IMR-90 (cell line): ENCODE measurements around the gene DACT2. TPM values are rescaled to one million over a fixed set of nuclear protein-coding genes. Genes with fewer than 3 reads are reported as not detected.

ENCODE experiments used
- ATAC-seq: fragments of 200-7000 bp; cut with Tn5 transposase; 2 replicates; pipeline ENCODE4 v1.9.1; 2020; ENCODE audit warnings: low read depth, mild to moderate bottlenecking, moderate library complexity
- BruUV-seq: library from RNA; stranded (reverse); fragments of 400-500 nt; replicated peaks from 2 replicates; lab custom pipeline; 2021; lab: Mats Ljungman, UMichigan
- CTCF ChIA-PET: fragments of 300-600 bp; formaldehyde crosslinking; extraction: SDS; loops from one replicate; lab custom pipeline; 2021; ENCODE audit warnings: antibody characterized with exemption; lab: Yijun Ruan, JAX
- POLR2A ChIA-PET: fragments of 300-600 bp; sonication (Branson Sonifier 250); formaldehyde crosslinking; loops from one replicate; lab custom pipeline; 2022; ENCODE audit warnings: antibody characterized with exemption; ENCODE audit not compliant: unreplicated experiment; lab: Charles Lee
- DNase-seq: peaks from one replicate; pipeline ENCODE4 v3.0.0; 2013
- H2AFZ ChIP-seq: replicated peaks from 2 replicates; pipeline ENCODE3; 2013; ENCODE audit warnings: low read length, mild to moderate bottlenecking; ENCODE audit not compliant: poor library complexity
- H2AK5ac ChIP-seq: 2 replicates; pipeline ENCODE4 v1.6.1; 2013; ENCODE audit warnings: low read depth, low read length, inconsistent platforms
- H2AK9ac ChIP-seq: replicated peaks from 2 replicates; pipeline ENCODE3; 2013; ENCODE audit warnings: mild to moderate bottlenecking, low read depth, low read length, moderate library complexity; ENCODE audit not compliant: poor library complexity
- H2BK120ac ChIP-seq: 2 replicates; pipeline ENCODE4 v1.6.1; 2013; ENCODE audit warnings: low read depth, low read length, inconsistent platforms
- H2BK15ac ChIP-seq: 3 replicates; pipeline ENCODE4 v1.6.1; 2013; ENCODE audit warnings: low read depth, low read length, inconsistent platforms
- H2BK20ac ChIP-seq: 2 replicates; pipeline ENCODE4 v1.6.1; 2013; ENCODE audit warnings: low read depth, mild to moderate bottlenecking, inconsistent platforms, low read length, moderate library complexity
- H2BK5ac ChIP-seq: 2 replicates; pipeline ENCODE4 v1.6.1; 2013; ENCODE audit warnings: mild to moderate bottlenecking, low read depth, low read length, inconsistent platforms; ENCODE audit not compliant: poor library complexity, severe bottlenecking
- H3K14ac ChIP-seq: replicated peaks from 2 replicates; pipeline ENCODE4 v1.6.1; 2013; ENCODE audit warnings: low read depth, low read length, inconsistent platforms
- H3K18ac ChIP-seq: 2 replicates; pipeline ENCODE4 v1.6.1; 2013; ENCODE audit warnings: low read depth, low read length, control low read depth
- H3K23ac ChIP-seq: 2 replicates; pipeline ENCODE4 v1.6.1; 2013; ENCODE audit warnings: low read depth, low read length, inconsistent platforms
- H3K27ac ChIP-seq: 2 replicates; pipeline ENCODE4 v1.5.1; 2013; ENCODE audit warnings: mild to moderate bottlenecking, control low read depth, low read length; ENCODE audit not compliant: insufficient read depth
- H3K27me3 ChIP-seq: 2 replicates; pipeline ENCODE4 v1.6.1; 2013; ENCODE audit warnings: low read length; ENCODE audit not compliant: control insufficient read depth, insufficient read depth
- H3K36me3 ChIP-seq: 2 replicates; pipeline ENCODE4 v1.6.1; 2013; ENCODE audit warnings: low read length, mixed read lengths; ENCODE audit not compliant: control insufficient read depth, insufficient read depth
- H3K4ac ChIP-seq: 2 replicates; pipeline ENCODE4 v1.6.1; 2013; ENCODE audit warnings: low read depth, low read length, inconsistent platforms
- H3K4me1 ChIP-seq: 2 replicates; pipeline ENCODE4 v1.6.1; 2013; ENCODE audit warnings: low read length, mixed read lengths; ENCODE audit not compliant: control insufficient read depth, insufficient read depth
- H3K4me2 ChIP-seq: 2 replicates; pipeline ENCODE4 v1.6.1; 2013; ENCODE audit warnings: low read depth, mild to moderate bottlenecking, control low read depth, low read length, moderate library complexity
- H3K4me3 ChIP-seq: 2 replicates; pipeline ENCODE4 v1.5.1; 2013; ENCODE audit warnings: low read depth, mild to moderate bottlenecking, control low read depth, low read length, moderate library complexity; ENCODE audit not compliant: insufficient read depth
- H3K56ac ChIP-seq: 2 replicates; pipeline ENCODE4 v1.6.1; 2013; ENCODE audit warnings: low read length, inconsistent platforms; ENCODE audit not compliant: insufficient read depth; ENCODE audit errors: extremely low read depth
- H3K79me1 ChIP-seq, 2 experiments: 2 replicates each; pipeline ENCODE4 v1.6.1; 2013; ENCODE audit warnings: low read length in 2 of 2, inconsistent platforms in 1 of 2, low read depth in 1 of 2
- H3K9ac ChIP-seq: 2 replicates; pipeline ENCODE4 v1.6.1; 2013; ENCODE audit warnings: low read depth, low read length, control low read depth
- H3K9me1 ChIP-seq: 2 replicates; pipeline ENCODE4 v1.6.1; 2013; ENCODE audit warnings: low read length, inconsistent platforms; ENCODE audit not compliant: insufficient read depth
- H3K9me3 ChIP-seq: 2 replicates; pipeline ENCODE4 v1.6.1; 2013; ENCODE audit warnings: low read length; ENCODE audit not compliant: control insufficient read depth, insufficient read depth
- H4K20me1 ChIP-seq: 2 replicates; pipeline ENCODE4 v1.6.1; 2013; ENCODE audit warnings: low read length, inconsistent platforms; ENCODE audit not compliant: insufficient read depth
- H4K5ac ChIP-seq: 2 replicates; pipeline ENCODE4 v1.6.1; 2013; ENCODE audit warnings: mild to moderate bottlenecking, low read depth, low read length, control low read depth
- H4K8ac ChIP-seq, 2 experiments: 2 replicates each; pipeline ENCODE4 v1.6.1; 2013; ENCODE audit warnings: low read depth in 2 of 2, low read length in 2 of 2, control low read depth in 1 of 2, inconsistent platforms in 1 of 2
- H4K91ac ChIP-seq: 2 replicates; pipeline ENCODE4 v1.6.1; 2013; ENCODE audit warnings: low read depth, low read length, inconsistent platforms; ENCODE audit not compliant: insufficient read depth
- BHLHE40 ChIP-seq: fragments of 150-350 bp; IDR thresholded peaks from 2 replicates; pipeline ENCODE4 v1.6.1; 2016; ENCODE audit warnings: mild to moderate bottlenecking, low read depth, low read length
- CEBPB ChIP-seq: IDR thresholded peaks from 2 replicates; pipeline ENCODE4 v1.6.1; 2012; ENCODE audit warnings: low read depth, low read length, improper control_type of control experiment
- CHD1 ChIP-seq: IDR thresholded peaks from 2 replicates; pipeline ENCODE4 v1.6.1; 2012; ENCODE audit warnings: low read depth, low read length, improper control_type of control experiment
- FOS ChIP-seq: fragments of 150-350 bp; IDR thresholded peaks from 2 replicates; pipeline ENCODE4 v1.6.1; 2016; ENCODE audit warnings: low read depth, low read length
- MAFK ChIP-seq: IDR thresholded peaks from 2 replicates; pipeline ENCODE4 v1.6.1; 2012; ENCODE audit warnings: low read depth, low read length, improper control_type of control experiment
- MAZ ChIP-seq: IDR thresholded peaks from 2 replicates; pipeline ENCODE4 v1.6.1; 2012; ENCODE audit warnings: low read depth, mild to moderate bottlenecking, low read length, improper control_type of control experiment, moderate library complexity, borderline replicate concordance
- POLR2A ChIP-seq: IDR thresholded peaks from 2 replicates; pipeline ENCODE4 v1.6.1; 2012; ENCODE audit warnings: mild to moderate bottlenecking, low read depth, low read length
- RAD21 ChIP-seq: IDR thresholded peaks from 2 replicates; pipeline ENCODE4 v1.6.1; 2012; ENCODE audit warnings: low read length, improper control_type of control experiment
- RCOR1 ChIP-seq: IDR thresholded peaks from 2 replicates; pipeline ENCODE4 v1.6.1; 2012; ENCODE audit warnings: mild to moderate bottlenecking, low read length, improper control_type of control experiment; ENCODE audit not compliant: insufficient replicate concordance
- RFX5 ChIP-seq: IDR thresholded peaks from 2 replicates; pipeline ENCODE4 v1.8.0; 2012; ENCODE audit warnings: low read depth, mild to moderate bottlenecking, low read length, moderate library complexity
- SMC3 ChIP-seq: fragments of 150-350 bp; IDR thresholded peaks from 2 replicates; pipeline ENCODE4 v1.6.1; 2016; ENCODE audit warnings: low read depth, mild to moderate bottlenecking, antibody characterized with exemption, low read length, moderate library complexity
- WGBS, 2 experiments: methylation state at CpG; one replicate each; pipeline versions ENCODE4 v1.1.5 to v1.1.7; 2013; ENCODE audit warnings: missing lambda C conversion rate in 2 of 2; ENCODE audit not compliant: insufficient read length in 1 of 2; ENCODE audit errors: extremely low coverage in 2 of 2; 5-methylcytosine and 5-hydroxymethylcytosine counted together
- dilution Hi-C: fragments of 300-500 bp; cut with HindIII; formaldehyde crosslinking; loops from one replicate; pipeline ENCODE4 v1.14.3; 2018; ENCODE audit warnings: low sequenced_read_pairs; ENCODE audit not compliant: unreplicated experiment
- in situ Hi-C: fragments of 300-500 bp; cut with MboI; formaldehyde crosslinking; loops from 3 replicates; pipeline ENCODE4 v1.14.3; 2019; ENCODE audit warnings: low sequenced_read_pairs, inconsistent platforms, mixed read lengths
- intact Hi-C: fragments of 100-400 bp; cut with micrococcal nuclease; formaldehyde crosslinking; loops from 2 replicates; pipeline ENCODE4 v1.10.0; 2022
- polyA plus RNA-seq, 3 experiments: library from polyadenylated mRNA; depleted of rRNA; stranded (reverse); fragments of >200 nt; gene quantifications; 2 replicates each; pipeline ENCODE4 v1.2.3, GENCODE V29; 2012; ENCODE audit warnings: low replicate concordance in 1 of 3
- total RNA-seq: library from RNA; depleted of rRNA; stranded (reverse); fragments of >200 nt; gene quantifications from 2 replicates; pipeline ENCODE4 v1.2.3, GENCODE V29; 2012
- TF ChIP-seq, protein P1 (sequence below): fragments of 150-350 bp; IDR thresholded peaks from 2 replicates; pipeline ENCODE4 v1.6.1; 2016; ENCODE audit warnings: low read depth, mild to moderate bottlenecking, low read length, moderate library complexity, borderline replicate concordance
- TF ChIP-seq, protein P2 (sequence below): fragments of 150-350 bp; IDR thresholded peaks from 2 replicates; pipeline ENCODE4 v1.6.1; 2017; ENCODE audit warnings: mild to moderate bottlenecking, antibody characterized with exemption, low read length, low read depth

Gene DACT2
- total and polyA plus RNA-seq, 2 of the 4 experiments (the other 2 are of a cell fraction) = not detected

DNA sequence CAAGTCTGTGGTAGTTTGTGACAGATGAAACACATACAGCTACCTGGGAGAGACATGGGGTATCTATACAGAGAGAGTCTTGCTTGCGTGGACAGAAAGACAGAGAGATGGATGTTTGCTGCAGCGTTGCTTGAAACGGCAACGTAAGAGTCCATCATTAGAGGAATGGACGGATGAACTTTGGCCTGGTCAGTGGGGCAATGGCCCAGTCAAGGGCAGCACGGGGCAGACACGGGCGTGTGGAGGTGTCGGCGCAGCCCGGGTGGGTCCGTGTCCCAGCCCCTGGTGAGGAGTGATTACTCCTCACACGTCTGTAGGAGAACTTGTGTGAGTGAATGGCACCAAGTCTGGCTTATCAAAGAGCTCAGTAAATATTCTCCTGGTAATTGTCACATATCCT lies 21.9 kb downstream of the DACT2 start (continued):
- TF ChIP-seq RCOR1 = no peak
- no peak for TF ChIP-seq POLR2A
- TF ChIP-seq, protein P1, sequence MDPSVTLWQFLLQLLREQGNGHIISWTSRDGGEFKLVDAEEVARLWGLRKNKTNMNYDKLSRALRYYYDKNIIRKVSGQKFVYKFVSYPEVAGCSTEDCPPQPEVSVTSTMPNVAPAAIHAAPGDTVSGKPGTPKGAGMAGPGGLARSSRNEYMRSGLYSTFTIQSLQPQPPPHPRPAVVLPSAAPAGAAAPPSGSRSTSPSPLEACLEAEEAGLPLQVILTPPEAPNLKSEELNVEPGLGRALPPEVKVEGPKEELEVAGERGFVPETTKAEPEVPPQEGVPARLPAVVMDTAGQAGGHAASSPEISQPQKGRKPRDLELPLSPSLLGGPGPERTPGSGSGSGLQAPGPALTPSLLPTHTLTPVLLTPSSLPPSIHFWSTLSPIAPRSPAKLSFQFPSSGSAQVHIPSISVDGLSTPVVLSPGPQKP = no peak
- TF ChIP-seq RAD21 = no peak
- TF ChIP-seq FOS = no peak
- TF ChIP-seq MAFK = no peak

DNA sequence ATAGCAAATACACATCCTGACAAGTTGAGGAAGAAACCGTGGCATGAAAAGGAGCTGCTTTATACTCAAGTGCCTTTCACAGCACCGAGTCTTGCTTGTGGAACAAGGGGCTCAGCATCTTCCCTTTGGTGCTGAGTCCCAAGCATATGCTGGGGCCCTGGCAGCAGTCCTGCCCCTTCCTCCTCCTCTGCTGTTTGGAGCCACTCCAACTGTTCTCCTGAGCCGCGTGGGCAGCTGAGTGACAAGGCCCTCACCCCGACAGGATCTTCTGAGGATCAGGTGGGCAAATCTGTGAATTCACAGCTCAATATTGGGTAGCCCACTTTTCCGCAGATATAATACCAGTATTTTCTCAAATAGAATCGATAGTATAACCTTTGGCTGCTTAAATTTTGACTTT lies 24.7 kb downstream of the DACT2 start:
- H4K8ac ChIP-seq = no peak overlapping the region
- no peak overlapping the region for H4K5ac ChIP-seq
- no peak overlapping the region for H3K4me3 ChIP-seq
- dilution Hi-C loops (no loop called here), intact Hi-C loops (no loop called here), in situ Hi-C loops (no loop called here)
- H2AK5ac ChIP-seq = no peak overlapping the region
- no peaks in the 10 kb centered on the region for H3K9me1 ChIP-seq
- no peaks in the 10 kb centered on the region for H3K36me3 ChIP-seq
- no peak overlapping the region for H2BK15ac ChIP-seq
- no peak for ATAC-seq
- no peak overlapping the region for H3K56ac ChIP-seq
- no peaks in the 10 kb centered on the region for H3K4me1 ChIP-seq
- H4K20me1 ChIP-seq = no peaks in the 10 kb centered on the region
- H2BK20ac ChIP-seq = no peak overlapping the region
- H3K23ac ChIP-seq = no peak overlapping the region
- no peaks in the 10 kb centered on the region for H3K79me1 ChIP-seq
- CTCF ChIA-PET = no interaction called here
- H3K9ac ChIP-seq = no peak overlapping the region
- H3K27me3 ChIP-seq = no peaks in the 10 kb centered on the region
- no peak overlapping the region for H3K18ac ChIP-seq
- H3K4me2 ChIP-seq = no peak overlapping the region
- WGBS, 2 experiments = no CpG with 5 or more reads among the region's 7 CpGs
- no TSS peak for BruUV-seq
- no peak overlapping the region for H4K91ac ChIP-seq
- no peak overlapping the region for H3K4ac ChIP-seq
- no peak overlapping the region for H2AK9ac ChIP-seq
- H3K27ac ChIP-seq = no peak overlapping the region
- peaks cover 22% of the 10 kb centered on the region for H3K9me3 ChIP-seq
- no peak overlapping the region for H3K14ac ChIP-seq
- TF ChIP-seq SMC3 = no peak
- no peak for TF ChIP-seq CEBPB
- no peak for TF ChIP-seq MAFK
- no peak for TF ChIP-seq RFX5
- no peak for TF ChIP-seq RAD21
- TF ChIP-seq BHLHE40 = no peak
- no peak for TF ChIP-seq MAZ
- no peak for TF ChIP-seq CHD1
- TF ChIP-seq FOS = no peak
- TF ChIP-seq, protein P2, sequence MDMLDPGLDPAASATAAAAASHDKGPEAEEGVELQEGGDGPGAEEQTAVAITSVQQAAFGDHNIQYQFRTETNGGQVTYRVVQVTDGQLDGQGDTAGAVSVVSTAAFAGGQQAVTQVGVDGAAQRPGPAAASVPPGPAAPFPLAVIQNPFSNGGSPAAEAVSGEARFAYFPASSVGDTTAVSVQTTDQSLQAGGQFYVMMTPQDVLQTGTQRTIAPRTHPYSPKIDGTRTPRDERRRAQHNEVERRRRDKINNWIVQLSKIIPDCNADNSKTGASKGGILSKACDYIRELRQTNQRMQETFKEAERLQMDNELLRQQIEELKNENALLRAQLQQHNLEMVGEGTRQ = no peak
- no peak for TF ChIP-seq RCOR1
- TF ChIP-seq, protein P1 = no peak
- H2BK120ac ChIP-seq = no peak overlapping the region
- POLR2A ChIA-PET = no interaction called here
- no peak overlapping the region for H2BK5ac ChIP-seq
- DNase-seq = no peak
- H2AFZ ChIP-seq = no peak overlapping the region
